Activated CD8-positive, alpha-beta memory T cell treated with anti-CD3 and anti-CD28 coated beads for 36 hours (primary cell): ENCODE measurements around the gene PARVA. TPM values are rescaled to one million over a fixed set of nuclear protein-coding genes. Genes with fewer than 3 reads are reported as not detected.

Experiments
- CTCF ChIA-PET: fragments of 350-600 bp; sonication (Branson Sonifier 250); formaldehyde crosslinking; loops from one replicate; lab custom pipeline; 2021; ENCODE audit warnings: antibody characterized with exemption; lab: Charles Lee
- POLR2A ChIA-PET: fragments of 350-600 bp; sonication (Branson Sonifier 250); formaldehyde crosslinking; loops from one replicate; lab custom pipeline; 2021; ENCODE audit warnings: antibody characterized with exemption; lab: Charles Lee
- total RNA-seq, 2 experiments: library from RNA; stranded (reverse); gene quantifications; one replicate each; pipeline ENCODE4 v1.2.3, GENCODE V29; 2021

The PARVA gene
- total RNA-seq, 2 experiments from 2014 or later = 0.06 TPM; not detected in 1

- ChIA-PET CTCF (no interaction called here), POLR2A (no interaction called here)
Observed at GRCh38 chr11:12556788-12557384, 179.5 kb downstream of the PARVA start.

- ChIA-PET POLR2A (no interaction called here), CTCF (no interaction called here)
Observed at GRCh38 chr11:12559011-12559410, 181.6 kb downstream of the PARVA start.

GRCh38 chr11:12560362-12560761 is 183.0 kb downstream of the PARVA start:
- ChIA-PET POLR2A (no interaction called here), CTCF (no interaction called here)

- ChIA-PET CTCF (no interaction called here), POLR2A (no interaction called here)
Observed at GRCh38 chr11:12560861-12561260, 183.5 kb downstream of the PARVA start.

- POLR2A ChIA-PET = no interaction called here
- CTCF ChIA-PET = no interaction called here
Observed at GRCh38 chr11:12564012-12564411, 186.6 kb downstream of the PARVA start.

- CTCF ChIA-PET = no interaction called here
- POLR2A ChIA-PET = no interaction called here
Observed at GRCh38 chr11:12565406-12565805, 188.0 kb downstream of the PARVA start.

GRCh38 chr11:12567746-12568460 is 190.5 kb downstream of the PARVA start:
- CTCF ChIA-PET = no interaction called here
- POLR2A ChIA-PET = no interaction called here

- POLR2A ChIA-PET = no interaction called here
- CTCF ChIA-PET = no interaction called here
Observed at GRCh38 chr11:12569499-12570425, 192.4 kb downstream of the PARVA start.

GRCh38 chr11:12573707-12574485 is 196.5 kb downstream of the PARVA start:
- ChIA-PET POLR2A (no interaction called here), CTCF (no interaction called here)

- POLR2A ChIA-PET = no interaction called here
- CTCF ChIA-PET = no interaction called here
Observed at GRCh38 chr11:12577725-12578644, 200.6 kb downstream of the PARVA start.

GRCh38 chr11:12581416-12581815 is 204.0 kb downstream of the PARVA start:
- CTCF ChIA-PET = no interaction called here
- POLR2A ChIA-PET = no interaction called here

GRCh38 chr11:12581923-12582322 is 204.6 kb downstream of the PARVA start:
- CTCF ChIA-PET = no interaction called here
- POLR2A ChIA-PET = no interaction called here
